LNCaP clone FGC (cell line): ENCODE data around the gene LPCAT1.

Experiments used
- DNase-seq: peaks from one replicate; pipeline ENCODE4 v3.0.0-alpha.2; 2011; ENCODE audit warnings: low read depth
- H3K4me3 ChIP-seq: 2 replicates; pipeline ENCODE4 v1.5.1; 2011; ENCODE audit warnings: mild to moderate bottlenecking, low read depth, low read length, control low read depth
- TF ChIP-seq, protein P1 (sequence below): IDR thresholded peaks from 2 replicates; pipeline ENCODE4 v1.5.1; 2012; ENCODE audit warnings: mild to moderate bottlenecking; ENCODE audit not compliant: control insufficient read depth, insufficient read depth; ENCODE audit errors: extremely low read depth

The LPCAT1 gene

DNA sequence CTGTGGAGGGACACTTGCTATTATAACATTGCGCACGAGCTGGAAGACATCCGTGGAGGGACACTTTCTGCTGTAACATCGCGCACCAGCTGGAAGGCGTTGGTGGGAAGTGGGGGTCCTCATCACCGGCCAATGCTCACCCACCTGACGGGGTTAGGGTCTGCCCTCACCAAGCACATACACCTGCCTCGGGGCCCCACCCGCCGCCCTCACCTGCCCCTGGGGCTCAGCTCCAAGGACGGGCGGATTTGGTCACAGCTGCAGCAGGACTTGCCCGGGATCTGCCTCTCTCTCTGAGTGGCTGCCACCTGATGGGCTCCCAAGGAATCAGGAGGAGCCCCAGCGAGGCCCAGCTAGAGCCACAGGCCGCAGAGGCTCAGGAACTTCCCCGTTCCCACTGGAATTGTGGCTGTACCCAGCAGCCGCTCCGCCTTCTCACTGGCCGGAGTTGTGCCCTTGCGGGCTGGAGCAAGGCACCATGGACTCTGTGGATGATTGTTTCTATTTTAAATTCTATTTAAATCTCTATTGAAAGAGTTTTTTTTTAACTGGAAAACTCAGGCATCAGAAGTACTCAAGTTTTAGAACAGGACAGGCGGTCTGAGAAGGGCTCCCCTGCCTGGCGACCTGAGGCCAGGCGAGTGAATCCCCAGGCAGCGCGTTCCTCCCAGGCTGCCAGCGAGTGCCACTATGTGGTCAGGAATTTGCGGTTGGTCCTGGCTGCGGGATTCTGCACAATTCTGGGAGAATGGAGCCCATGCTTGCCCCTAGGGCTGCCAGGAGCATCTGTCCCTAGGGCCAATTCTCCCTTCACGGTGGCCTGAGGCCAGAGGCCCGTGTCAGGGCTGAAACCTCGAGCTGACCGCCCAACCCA, 39.7 kb downstream of the LPCAT1 start:
- no peak for DNase-seq
- TF ChIP-seq, protein P1, sequence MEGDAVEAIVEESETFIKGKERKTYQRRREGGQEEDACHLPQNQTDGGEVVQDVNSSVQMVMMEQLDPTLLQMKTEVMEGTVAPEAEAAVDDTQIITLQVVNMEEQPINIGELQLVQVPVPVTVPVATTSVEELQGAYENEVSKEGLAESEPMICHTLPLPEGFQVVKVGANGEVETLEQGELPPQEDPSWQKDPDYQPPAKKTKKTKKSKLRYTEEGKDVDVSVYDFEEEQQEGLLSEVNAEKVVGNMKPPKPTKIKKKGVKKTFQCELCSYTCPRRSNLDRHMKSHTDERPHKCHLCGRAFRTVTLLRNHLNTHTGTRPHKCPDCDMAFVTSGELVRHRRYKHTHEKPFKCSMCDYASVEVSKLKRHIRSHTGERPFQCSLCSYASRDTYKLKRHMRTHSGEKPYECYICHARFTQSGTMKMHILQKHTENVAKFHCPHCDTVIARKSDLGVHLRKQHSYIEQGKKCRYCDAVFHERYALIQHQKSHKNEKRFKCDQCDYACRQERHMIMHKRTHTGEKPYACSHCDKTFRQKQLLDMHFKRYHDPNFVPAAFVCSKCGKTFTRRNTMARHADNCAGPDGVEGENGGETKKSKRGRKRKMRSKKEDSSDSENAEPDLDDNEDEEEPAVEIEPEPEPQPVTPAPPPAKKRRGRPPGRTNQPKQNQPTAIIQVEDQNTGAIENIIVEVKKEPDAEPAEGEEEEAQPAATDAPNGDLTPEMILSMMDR: no peak
- no peak overlapping the region for H3K4me3 ChIP-seq

- DNase-seq: no peak
- H3K4me3 ChIP-seq: no peak overlapping the region
- TF ChIP-seq, protein P1: no peak
Measured at GRCh38 chr5:1483064-1483463, 40.7 kb downstream of the LPCAT1 start.

GRCh38 chr5:1481959-1482331, 41.8 kb downstream of the LPCAT1 start:
- H3K4me3 ChIP-seq: no peak overlapping the region
- TF ChIP-seq, protein P1: no peak

DNA sequence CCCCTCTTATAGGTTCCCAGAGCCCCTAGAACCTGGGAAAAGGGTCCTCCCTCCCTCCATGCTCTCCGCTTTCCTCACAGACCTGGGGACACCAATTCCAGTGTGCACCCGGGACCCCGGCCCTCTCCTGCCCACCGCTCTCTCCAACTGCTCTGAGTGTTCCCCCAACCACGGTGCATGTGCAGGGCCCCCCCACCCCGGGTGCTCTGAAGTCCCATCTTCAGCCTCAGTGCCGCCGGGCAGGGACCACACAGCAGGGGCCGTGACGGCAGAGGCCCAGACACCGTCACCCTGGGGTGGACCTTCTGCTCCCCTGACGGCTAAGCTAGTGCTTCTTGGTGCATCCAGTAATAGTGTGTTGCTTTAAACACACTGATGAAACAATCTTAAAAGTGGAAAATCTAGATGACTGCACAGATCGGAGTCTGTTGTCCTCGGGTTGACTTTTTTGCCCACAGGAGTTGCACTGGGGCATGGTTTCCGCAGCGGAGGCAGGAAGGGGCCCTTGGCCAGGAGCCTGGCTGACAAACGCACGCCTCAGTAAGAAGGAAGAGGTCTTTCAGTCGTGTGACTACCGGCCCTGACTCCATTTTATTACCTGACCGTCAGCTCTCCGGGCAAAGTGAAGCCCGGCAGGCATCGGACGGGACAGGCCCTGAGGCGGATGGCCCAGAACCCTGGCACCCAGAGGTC, 42.3 kb downstream of the LPCAT1 start:
- no peak overlapping the region for H3K4me3 ChIP-seq
- no peak for DNase-seq
- TF ChIP-seq, protein P1: no peak

More at GRCh38 chr5:1481959-1482331, 41.8 kb downstream of the LPCAT1 start:
- no peak for DNase-seq

DNA sequence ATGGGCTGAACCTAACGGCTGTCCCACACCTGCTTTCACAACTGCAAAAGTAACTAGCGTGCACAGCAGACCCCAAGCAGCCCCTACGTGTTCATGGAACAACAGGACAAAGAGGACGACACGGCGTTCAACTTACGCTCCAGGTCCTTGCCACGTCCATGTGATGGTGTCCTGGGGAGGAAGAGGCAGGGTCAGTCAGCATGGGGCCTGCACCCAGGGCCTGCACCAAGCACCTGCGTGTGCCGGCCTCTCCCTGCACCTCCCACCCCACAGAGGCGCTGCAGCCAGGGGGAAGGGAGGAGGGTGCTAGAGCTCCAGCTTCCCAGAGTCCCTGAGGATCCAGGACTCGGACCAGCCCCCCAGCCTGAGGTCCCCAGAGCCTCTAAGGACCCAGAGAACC, 43.0 kb downstream of the LPCAT1 start:
- TF ChIP-seq, protein P1: no peak
- H3K4me3 ChIP-seq: no peak overlapping the region
- no peak for DNase-seq

DNA sequence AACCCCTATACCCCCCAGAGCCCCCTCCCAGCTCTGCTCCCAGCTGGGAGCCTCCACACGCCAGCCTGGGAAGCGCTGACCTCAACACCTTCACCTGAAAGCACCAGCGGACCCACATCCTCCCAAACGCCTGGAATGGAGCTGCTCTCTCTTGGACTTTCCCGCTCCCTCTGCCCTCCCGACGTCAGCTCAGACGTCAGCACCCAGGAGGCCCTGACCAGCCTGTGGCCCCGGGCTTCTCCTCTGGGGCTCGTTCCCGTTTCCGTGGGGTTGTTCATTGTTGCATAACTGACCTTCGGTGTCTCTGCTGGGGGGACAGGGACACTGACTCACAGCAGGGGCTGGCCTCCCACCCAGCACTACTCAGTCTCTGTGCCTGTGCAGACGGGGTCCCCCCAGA, 43.5 kb downstream of the LPCAT1 start:
- TF ChIP-seq, protein P1: no peak
- DNase-seq: no peak
- no peak overlapping the region for H3K4me3 ChIP-seq
